CD4-positive, alpha-beta T cell (primary cell): Measurements from ENCODE around the gene LRRC8D. TPM values are rescaled to one million over a fixed set of nuclear protein-coding genes. Genes with fewer than 3 reads are reported as not detected.

ENCODE experiments used
- ATAC-seq: fragments of 200-7000 bp; cut with Tn5 transposase; one replicate; pipeline ENCODE4 v1.10.0; 2022; ENCODE audit warnings: mild to moderate bottlenecking; ENCODE audit not compliant: poor library complexity
- CTCF ChIA-PET: fragments of 350-600 bp; sonication (Branson Sonifier 250); formaldehyde crosslinking; loops from one replicate; lab custom pipeline; 2021; ENCODE audit warnings: antibody characterized with exemption, inconsistent platforms; lab: Charles Lee
- POLR2A ChIA-PET: fragments of 350-600 bp; sonication (Branson Sonifier 250); formaldehyde crosslinking; loops from one replicate; lab custom pipeline; 2021; ENCODE audit warnings: antibody characterized with exemption, inconsistent platforms; lab: Charles Lee
- DNase-seq, 14 experiments: peaks; one replicate each; pipeline ENCODE4 v3.0.0-alpha.2; 2013 to 2020; ENCODE audit warnings: mixed read lengths in 2 of 14
- H3K27ac ChIP-seq, 2 donors: one replicate each; pipeline versions ENCODE4 v1.5.1 to v1.7.0; 2013; ENCODE audit warnings: low read length in 2 of 2, low read depth in 1 of 2, mild to moderate bottlenecking in 1 of 2
- H3K27me3 ChIP-seq, 2 experiments: 1 replicate in 1 of 2; 2 replicates in 1 of 2; pipeline versions ENCODE4 v1.6.1 to v1.7.0; 2013; ENCODE audit warnings: low read length in 2 of 2, control low read depth in 1 of 2, mild to moderate bottlenecking in 1 of 2, moderate library complexity in 1 of 2; ENCODE audit not compliant: insufficient read depth in 2 of 2, control insufficient read depth in 1 of 2
- H3K36me3 ChIP-seq: one replicate; pipeline ENCODE4 v1.6.1; 2013; ENCODE audit warnings: low read length, control low read depth; ENCODE audit not compliant: insufficient read depth
- H3K4me1 ChIP-seq: one replicate; pipeline ENCODE4 v1.6.1; 2013; ENCODE audit warnings: low read length, control low read depth; ENCODE audit not compliant: insufficient read depth
- H3K4me3 ChIP-seq: one replicate; pipeline ENCODE4 v1.5.1; 2013; ENCODE audit warnings: mild to moderate bottlenecking, low read length, moderate library complexity
- H3K9me3 ChIP-seq, 2 experiments: 1 replicate in 1 of 2; 2 replicates in 1 of 2; pipeline versions ENCODE4 v1.6.1 to v1.7.0; 2013; ENCODE audit warnings: low read length in 2 of 2, mild to moderate bottlenecking in 2 of 2, control low read depth in 1 of 2, moderate library complexity in 1 of 2; ENCODE audit not compliant: control insufficient read depth in 1 of 2, insufficient read depth in 1 of 2
- H3K27ac Mint-ChIP-seq: one replicate; pipeline ENCODE4 v1.8.0; 2020; ENCODE audit warnings: mixed read lengths
- H3K27me3 Mint-ChIP-seq: one replicate; pipeline ENCODE4 v1.8.0; 2021; ENCODE audit warnings: mixed read lengths
- H3K36me3 Mint-ChIP-seq: one replicate; pipeline ENCODE4 v1.8.0; 2021; ENCODE audit warnings: low read depth, mixed read lengths
- H3K4me1 Mint-ChIP-seq: one replicate; pipeline ENCODE4 v1.8.0; 2021; ENCODE audit warnings: low read depth, mixed read lengths
- H3K4me3 Mint-ChIP-seq: one replicate; pipeline ENCODE4 v1.8.0; 2020; ENCODE audit warnings: mild to moderate bottlenecking, mixed read lengths
- H3K9me3 Mint-ChIP-seq: one replicate; pipeline ENCODE4 v1.8.0; 2020; ENCODE audit warnings: mixed read lengths
- CTCF ChIP-seq: fragments of 200-600 bp; IDR thresholded peaks from one replicate; pipeline ENCODE4 v1.8.0; 2022; ENCODE audit warnings: antibody characterized with exemption, mild to moderate bottlenecking
- intact Hi-C, 2 experiments: fragments of 100-400 bp; cut with DNase I in 1 of 2; cut with micrococcal nuclease in 1 of 2; formaldehyde crosslinking; loops; one replicate each; pipeline versions ENCODE4 v1.15.1 to v1.9.0; 2023 to 2025; cut with DNase I, micrococcal nuclease
- total RNA-seq, 174 experiments: library from RNA in 2 of 174; stranded (reverse) in 2 of 174; gene quantifications; one replicate each; pipeline ENCODE4 v1.2.3 and lab custom pipeline; 2021 to 2026

LRRC8D gene
- total RNA-seq, 2 experiments from 2014 or later: 15.5 to 18.2 TPM

- Mint-ChIP-seq H3K27ac (no peak overlapping the region), H3K9me3 (no peaks in the 10 kb centered on the region), H3K4me1 (peaks cover 81% of the 10 kb centered on the region), H3K4me3 (no peak overlapping the region), H3K27me3 (no peaks in the 10 kb centered on the region), H3K36me3 (peaks cover 53% of the 10 kb centered on the region)
- CTCF ChIA-PET: interaction anchor here (0.5 to 1.6 kb wide), 2 partner anchors 16 to 63 kb away, joined by 3 to 4 read pairs; no protein-coding TSS in a partner anchor
- Histone ChIP-seq H3K4me1 (peaks cover 9% of the 10 kb centered on the region), H3K27ac (no peak overlapping the region), H3K9me3 (no peaks in the 10 kb centered on the region), H3K27me3 (no peaks in the 10 kb centered on the region), H3K4me3 (no peak overlapping the region), H3K36me3 (peaks cover 3% of the 10 kb centered on the region)
- DNase-seq: no peak
- ATAC-seq: no peak
- no peak for TF ChIP-seq CTCF
- intact Hi-C loops: loop anchor here in 1 of 2 experiments (5.0 kb wide), 1 partner anchor 51 kb away; no protein-coding TSS in a partner anchor
- POLR2A ChIA-PET: interaction anchor here (1.2 to 1.7 kb wide), 2 partner anchors 10 to 35 kb away, joined by 4 read pairs; no protein-coding TSS in a partner anchor
These were observed 85.3 kb downstream of the LRRC8D start for GRCh38 chr1:89906088-89906487.

DNA sequence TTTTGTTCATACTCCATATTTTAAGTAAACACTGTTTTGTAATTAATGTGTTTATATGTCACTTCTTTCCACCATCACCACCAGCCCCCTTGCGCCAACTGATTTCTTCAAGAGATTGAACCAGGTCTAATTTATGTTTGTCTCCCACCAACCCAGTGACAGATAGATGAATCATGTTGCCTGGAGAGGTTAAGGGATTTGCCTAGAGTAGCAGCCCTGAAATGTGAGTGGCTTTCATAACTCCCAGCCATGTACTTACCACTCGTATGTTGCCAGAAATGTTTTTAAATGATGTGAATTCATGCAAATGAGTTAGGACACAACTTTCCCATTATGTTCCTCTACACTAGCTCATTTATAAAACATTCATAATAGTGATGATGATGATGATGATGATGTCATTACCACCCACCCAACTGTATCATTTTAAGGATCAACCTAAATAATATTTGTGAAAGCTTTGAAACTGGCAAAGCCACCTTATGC lies 86.9 kb downstream of the LRRC8D start:
- DNase-seq (peak in 2 of 14 experiments; percentile 29 to 49), ATAC-seq (no peak)
- Histone ChIP-seq H3K36me3 (no peaks in the 10 kb centered on the region), H3K27me3 (no peaks in the 10 kb centered on the region), H3K9me3 (no peaks in the 10 kb centered on the region), H3K27ac (no peak overlapping the region), H3K4me1 (peaks cover 9% of the 10 kb centered on the region), H3K4me3 (no peak overlapping the region)
- Mint-ChIP-seq H3K27me3 (no peaks in the 10 kb centered on the region), H3K9me3 (no peaks in the 10 kb centered on the region), H3K27ac (peak overlapping the region; percentile 48), H3K4me1 (peaks cover 81% of the 10 kb centered on the region), H3K36me3 (peaks cover 56% of the 10 kb centered on the region), H3K4me3 (no peak overlapping the region)
- ChIA-PET POLR2A (no interaction called here), CTCF (interaction anchor here (1.0 kb wide), 1 partner anchor 64 kb away, joined by 3 read pairs; no protein-coding TSS in a partner anchor)
- intact Hi-C loops: loop anchor here in 1 of 2 experiments (5.0 kb wide), 1 partner anchor 50 kb away; no protein-coding TSS in a partner anchor
- no peak for TF ChIP-seq CTCF

DNA sequence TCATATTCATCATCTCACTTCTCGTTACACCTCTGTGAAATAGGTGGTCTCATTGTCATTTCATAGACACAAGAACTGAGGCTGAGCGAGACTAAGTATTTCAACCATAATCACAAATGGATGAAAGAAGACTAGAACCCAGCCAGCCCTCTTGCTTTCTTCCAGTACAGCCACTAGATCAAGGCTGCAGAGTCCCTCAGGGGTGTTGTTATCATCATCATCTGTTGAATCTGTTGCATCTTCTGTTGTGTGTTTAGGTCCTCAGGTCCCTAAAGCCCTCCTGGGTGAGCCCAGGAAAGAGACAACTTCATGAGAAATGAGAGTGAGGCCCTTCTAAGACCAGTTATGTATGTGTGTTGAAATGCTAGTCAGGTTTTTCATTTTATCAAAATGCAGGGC lies 87.4 kb downstream of the LRRC8D start:
- Mint-ChIP-seq H3K36me3 (peaks cover 59% of the 10 kb centered on the region), H3K4me3 (no peak overlapping the region), H3K27ac (peak overlapping the region; percentile 48), H3K4me1 (peaks cover 81% of the 10 kb centered on the region), H3K9me3 (no peaks in the 10 kb centered on the region), H3K27me3 (no peaks in the 10 kb centered on the region)
- H3K4me3 ChIP-seq: no peak overlapping the region
- intact Hi-C loops: loop anchor here in 1 of 2 experiments (5.0 kb wide), 1 partner anchor 49 kb away; no protein-coding TSS in a partner anchor
- no peaks in the 10 kb centered on the region for H3K36me3 ChIP-seq
- H3K27me3 ChIP-seq: no peaks in the 10 kb centered on the region
- POLR2A ChIA-PET: no interaction called here
- CTCF ChIA-PET: interaction anchor here (1.0 kb wide), 1 partner anchor 65 kb away, joined by 3 read pairs; no protein-coding TSS in a partner anchor
- DNase-seq: no peak
- TF ChIP-seq CTCF: no peak
- no peak for ATAC-seq
- H3K4me1 ChIP-seq: peaks cover 9% of the 10 kb centered on the region
- H3K9me3 ChIP-seq: no peaks in the 10 kb centered on the region
- H3K27ac ChIP-seq: no peak overlapping the region
